DMS79 treated with DMSO at 0.1 percent for 48 hours (cell line): Measurements from ENCODE around the gene HMCN1.
"Not testable (repeated sequence)": the region's sequence is repeated elsewhere in the genome, so short reads cannot be mapped to it uniquely, and the experiment has no call there.

ENCODE experiments used
- DNase-seq: peaks from one replicate; lab custom pipeline; 2025; lab: John Stamatoyannopoulos, UW

HMCN1 gene

DNA sequence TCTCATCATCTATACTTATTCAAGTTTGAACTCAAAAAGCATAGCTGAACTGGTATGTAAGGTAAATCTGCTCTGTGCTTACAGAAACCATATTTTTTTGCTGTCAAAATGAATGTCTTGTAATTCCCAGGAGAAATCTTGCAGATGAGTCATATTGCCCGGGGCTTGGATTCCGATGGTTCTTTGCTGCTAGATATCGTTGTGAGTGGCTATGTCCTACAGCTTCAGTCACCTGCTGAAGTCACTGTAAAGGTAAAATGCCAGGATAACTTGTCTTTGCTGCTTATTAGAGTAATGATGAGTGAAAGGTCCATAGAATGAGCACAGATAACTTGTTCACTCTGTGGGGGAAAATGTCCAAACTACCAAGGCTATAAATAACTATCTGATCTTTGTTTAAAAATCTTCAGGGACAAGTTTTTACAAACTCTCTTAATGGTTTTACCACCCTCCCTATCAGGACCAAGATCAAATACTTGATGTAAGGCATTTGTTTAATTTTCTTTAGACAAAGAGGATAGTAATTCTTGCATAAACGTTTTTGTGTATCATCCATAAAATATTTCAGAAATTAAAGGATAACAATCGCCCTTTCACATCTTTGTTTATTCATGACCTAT lies 418.5 kb downstream of the HMCN1 start:
- DNase-seq, result no peak

DNA sequence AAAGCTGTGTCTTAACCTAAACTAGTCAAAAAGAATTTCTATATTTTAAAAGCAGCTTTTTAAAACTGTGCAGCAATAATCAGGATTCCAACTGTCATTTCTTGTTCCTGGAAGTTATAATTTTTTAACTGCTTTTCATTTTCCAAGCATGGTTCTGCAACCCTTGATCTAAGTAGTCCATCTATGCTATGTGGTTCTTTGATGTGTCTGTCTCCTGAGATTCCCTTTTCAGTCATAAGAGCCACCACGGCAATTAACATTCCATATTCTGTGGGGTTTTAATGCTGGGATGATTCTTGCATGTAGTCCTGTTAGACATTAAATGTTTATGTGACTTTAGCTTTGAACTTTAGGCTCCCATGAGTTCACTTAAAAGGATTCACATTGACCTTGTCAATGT lies 420.5 kb downstream of the HMCN1 start:
- DNase-seq, result no peak

GRCh38 chr1:186155594-186155993 lies 421.4 kb downstream of the HMCN1 start:
- DNase-seq, result no peak

- not testable (repeated sequence) for DNase-seq
Observed at GRCh38 chr1:186162895-186163294, 428.7 kb downstream of the HMCN1 start.

GRCh38 chr1:186164773-186165172 lies 430.6 kb downstream of the HMCN1 start:
- no peak for DNase-seq

DNA sequence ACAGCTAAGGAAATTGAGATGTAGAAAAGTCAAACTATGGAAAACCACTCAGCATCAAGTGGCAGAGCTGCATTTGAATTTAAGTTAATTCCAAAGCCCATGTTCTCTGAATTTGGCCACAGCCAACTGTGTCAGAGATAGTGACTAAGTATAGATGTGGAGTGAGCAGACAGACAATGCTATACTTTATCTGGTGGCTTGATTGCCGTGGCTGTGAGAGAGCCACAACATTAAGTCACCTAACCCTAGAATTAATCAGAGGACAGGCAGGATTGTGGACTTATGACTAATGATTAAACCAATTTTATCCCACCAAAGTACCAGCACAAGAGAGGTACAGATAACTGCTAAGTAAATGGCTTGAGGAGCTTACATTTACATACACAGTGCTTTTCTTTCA lies 431.1 kb downstream of the HMCN1 start:
- no peak for DNase-seq

DNA sequence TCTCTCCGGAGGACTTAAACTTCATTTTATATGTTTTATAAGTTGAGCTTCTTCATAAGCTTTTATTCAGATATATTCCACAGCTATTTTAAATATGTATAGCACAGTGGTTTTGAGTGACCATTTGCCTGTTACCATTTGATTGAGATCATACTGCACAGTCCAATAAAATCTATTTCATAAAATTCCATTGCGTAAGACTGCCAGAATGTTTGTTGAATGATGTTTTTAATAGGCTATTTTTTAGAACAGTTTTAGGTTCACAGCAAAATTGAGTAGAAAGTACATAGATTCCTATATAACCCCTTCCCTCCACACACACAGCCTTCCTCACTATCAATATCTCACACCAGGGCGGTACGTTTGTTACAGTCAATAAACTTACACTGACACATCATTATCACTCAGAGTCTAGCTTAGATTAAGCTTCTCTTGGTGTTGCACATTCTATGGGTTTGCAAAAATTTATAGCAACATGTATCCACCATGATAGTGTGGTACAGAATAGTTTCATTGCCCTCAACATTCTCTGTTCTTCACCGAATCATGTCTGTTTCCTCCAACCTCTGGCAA lies 433.0 kb downstream of the HMCN1 start:
- DNase-seq, result no peak

DNA sequence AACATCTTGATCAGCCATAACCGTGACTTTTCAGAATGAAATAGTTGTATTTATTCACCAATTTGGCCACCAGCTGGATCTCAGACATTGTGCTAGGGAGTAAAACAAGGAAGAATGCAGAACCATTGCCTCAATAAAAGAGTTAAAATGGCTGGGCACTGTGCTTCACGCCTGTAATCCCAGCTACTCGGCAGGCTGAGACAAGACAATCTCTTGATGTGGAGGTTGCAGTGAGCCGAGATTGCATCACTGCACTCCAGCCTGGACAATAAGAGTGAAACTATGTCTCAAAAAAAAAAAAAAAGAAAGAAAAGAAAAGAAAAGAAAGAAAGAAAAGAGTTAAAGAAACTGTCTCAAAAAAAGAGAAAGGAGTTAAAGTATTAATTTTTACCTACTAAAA lies 441.4 kb downstream of the HMCN1 start:
- DNase-seq, result no peak

DNA sequence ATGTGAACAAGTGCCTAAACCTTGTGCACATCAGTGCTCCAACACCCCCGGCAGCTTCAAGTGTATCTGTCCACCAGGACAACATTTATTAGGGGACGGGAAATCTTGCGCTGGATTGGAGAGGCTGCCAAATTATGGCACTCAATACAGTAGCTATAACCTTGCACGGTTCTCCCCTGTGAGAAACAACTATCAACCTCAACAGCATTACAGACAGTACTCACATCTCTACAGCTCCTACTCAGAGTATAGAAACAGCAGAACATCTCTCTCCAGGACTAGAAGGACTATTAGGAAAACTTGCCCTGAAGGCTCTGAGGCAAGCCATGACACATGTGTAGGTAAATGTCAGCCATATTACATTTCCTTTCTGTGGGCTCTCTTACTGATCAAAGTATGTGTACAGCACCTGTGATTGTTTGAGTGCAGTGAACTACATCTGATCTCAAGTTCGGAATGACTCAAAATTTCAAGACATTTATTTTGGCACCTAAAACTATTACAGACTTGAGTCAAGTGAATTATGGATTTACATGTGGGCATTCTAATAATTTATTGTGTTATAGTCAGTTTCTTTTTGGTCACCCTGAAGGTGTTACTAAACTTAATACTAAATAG lies 444.3 kb downstream of the HMCN1 start:
- DNase-seq, result peak; percentile 9

DNA sequence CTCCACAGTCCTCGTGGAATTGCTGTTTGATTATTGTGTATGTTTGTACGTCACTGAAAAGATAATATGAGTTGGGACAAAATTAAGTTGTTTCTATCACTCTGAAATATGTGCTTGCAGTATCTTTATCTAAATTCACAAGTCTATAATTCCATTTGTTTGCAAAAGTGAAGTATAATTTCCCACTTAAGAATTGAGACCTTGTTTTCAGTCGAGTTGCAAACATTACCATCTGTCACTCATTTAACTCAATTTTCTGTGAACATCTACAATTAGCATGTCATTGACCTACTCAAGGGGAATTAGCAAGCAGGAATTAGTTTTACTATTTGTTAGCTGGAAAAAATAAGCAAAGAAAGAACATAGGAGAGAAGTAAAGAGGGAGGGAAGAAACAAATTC lies 445.0 kb downstream of the HMCN1 start:
- DNase-seq, result no peak

- DNase-seq, result no peak
Observed at GRCh38 chr1:186183219-186183618, 449.0 kb downstream of the HMCN1 start.

DNA sequence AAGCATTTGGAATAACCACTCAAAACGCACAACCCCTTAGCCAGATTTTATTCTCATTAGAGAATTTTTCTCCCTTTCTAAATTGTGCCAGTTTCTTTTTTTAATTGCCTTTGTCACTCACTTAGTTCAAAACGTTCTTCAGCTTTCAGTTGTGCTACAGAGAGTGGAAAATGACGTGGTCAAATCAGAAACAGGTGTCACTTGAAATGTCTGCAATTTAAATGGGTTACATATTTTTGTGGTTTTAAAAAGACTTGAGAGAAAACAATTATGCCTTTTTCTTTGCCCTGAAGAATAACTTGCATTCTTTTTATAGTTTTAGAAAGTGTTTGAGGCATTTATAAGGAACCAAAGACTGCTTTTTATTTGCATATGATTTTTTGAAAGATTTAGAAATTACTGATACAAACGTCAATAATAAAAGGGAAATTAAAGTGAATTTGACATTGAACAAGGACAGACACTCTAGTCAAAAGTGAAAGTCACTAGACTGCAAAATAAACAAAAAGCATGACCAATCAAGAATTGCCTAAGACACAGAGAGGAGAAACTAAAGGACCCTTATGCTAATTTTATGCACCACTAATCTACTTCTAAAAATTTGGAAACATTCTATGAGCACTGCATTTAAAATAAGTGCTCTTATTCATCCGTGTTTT lies 449.9 kb downstream of the HMCN1 start:
- peak; percentile 58 for DNase-seq

DNA sequence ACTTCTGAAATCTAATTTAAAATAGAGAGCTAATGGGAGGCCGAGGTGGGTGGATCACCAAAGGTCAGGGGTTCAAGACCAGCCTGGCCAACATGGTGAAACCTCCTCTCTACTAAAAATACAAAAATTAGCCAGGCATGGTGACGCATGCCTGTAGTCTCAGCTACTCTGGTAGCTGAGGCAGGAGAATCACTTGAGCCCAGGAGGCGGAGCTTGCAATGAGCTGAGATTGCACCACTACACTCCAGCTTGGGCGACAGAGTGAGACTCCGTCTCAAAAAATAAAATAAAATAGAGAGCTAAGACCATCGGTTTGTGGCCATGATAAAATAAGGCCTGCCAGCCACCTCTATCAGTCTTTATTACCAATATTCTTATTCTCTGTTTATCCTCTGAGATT lies 452.1 kb downstream of the HMCN1 start:
- DNase-seq, result not testable (repeated sequence)

- no peak for DNase-seq
Observed at GRCh38 chr1:186187601-186188000, 453.4 kb downstream of the HMCN1 start.

- no peak for DNase-seq
Observed at GRCh38 chr1:186188004-186188539, 453.9 kb downstream of the HMCN1 start.

DNA sequence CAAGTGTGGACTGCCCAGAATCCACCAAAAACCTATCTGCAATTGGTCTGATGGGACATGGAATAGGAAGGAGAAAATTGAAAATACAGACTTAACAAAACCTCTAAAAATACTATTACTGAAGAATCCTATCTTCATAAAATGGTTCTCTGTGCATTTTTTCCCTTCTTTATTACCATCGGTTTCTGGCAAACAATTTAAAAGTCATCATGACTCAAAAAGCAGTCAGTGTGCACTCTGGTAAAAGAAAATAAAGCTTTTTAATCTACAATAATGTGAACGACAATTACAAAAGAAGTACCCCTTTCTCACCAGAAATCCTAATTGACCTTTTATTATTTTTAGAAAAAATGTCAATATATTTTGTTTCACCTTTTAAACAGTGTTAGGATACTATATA lies 454.5 kb downstream of the HMCN1 start:
- DNase-seq, result no peak

- DNase-seq, result no peak
Observed at GRCh38 chr1:186189156-186189555, 455.0 kb downstream of the HMCN1 start.

GRCh38 chr1:186191511-186191910 lies 457.3 kb downstream of the HMCN1 start:
- no peak for DNase-seq

DNA sequence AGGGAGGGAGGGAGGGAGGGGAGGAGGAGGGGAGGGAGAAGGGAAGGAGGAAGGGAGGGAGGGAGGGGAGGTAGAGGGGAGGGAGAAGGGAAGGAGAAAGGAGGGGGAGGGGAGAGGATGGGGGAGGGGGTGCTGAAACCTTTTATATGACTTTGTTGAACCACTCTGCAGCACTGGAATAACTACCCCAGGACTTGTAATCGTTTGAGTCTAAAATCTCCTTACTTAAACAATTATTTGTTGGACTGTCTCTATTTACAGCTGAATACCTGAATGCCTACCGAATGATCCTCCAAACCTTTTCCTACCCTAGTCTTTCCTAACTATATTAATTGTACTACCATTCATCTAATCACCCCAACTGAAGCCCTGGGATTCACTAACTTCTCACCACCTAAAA lies 459.0 kb downstream of the HMCN1 start:
- no peak for DNase-seq

GRCh38 chr1:186194107-186194756 lies 460.0 kb downstream of the HMCN1 start:
- no peak for DNase-seq

GRCh38 chr1:186195377-186195931 lies 461.3 kb downstream of the HMCN1 start:
- DNase-seq, result no peak

GRCh38 chr1:186202271-186202764 lies 468.1 kb downstream of the HMCN1 start:
- DNase-seq, result no peak
